ENCODE measurements around the gene PLA2R1.

Gene PLA2R1

DNA sequence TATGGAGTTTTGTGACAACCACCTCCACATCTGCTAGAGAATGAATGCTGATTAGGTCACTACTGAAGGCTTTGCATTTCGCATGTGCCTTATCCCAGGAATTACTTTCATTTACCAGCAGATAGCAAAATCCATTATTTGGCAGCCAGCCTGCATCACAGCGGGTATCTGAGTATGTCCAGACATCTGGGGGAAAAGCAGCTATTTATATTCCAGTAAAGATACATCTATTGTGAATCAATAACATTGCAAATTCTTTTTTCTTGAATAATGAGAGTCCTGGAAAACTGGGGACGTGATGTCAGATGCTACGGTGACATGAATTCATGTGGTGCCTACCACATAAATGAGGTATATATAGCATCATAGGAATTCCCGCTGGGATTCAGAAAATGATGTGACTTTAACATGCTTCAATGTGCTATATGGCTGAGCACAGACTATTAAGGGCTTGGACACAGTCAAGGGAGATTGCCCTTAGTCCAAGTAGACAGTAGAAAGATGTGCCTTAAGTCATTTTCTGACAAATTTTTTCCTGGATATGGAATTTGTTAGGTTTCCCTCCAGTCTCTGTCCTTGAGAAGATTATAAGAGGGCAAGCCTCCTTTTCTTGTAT is 180.2 kb downstream of the PLA2R1 start:
- H3K27ac ChIP-seq (ENCODE audit: low read length, poor library complexity, severe bottlenecking): no peak overlapping the region
- no peak overlapping the region for H4K8ac ChIP-seq (ENCODE audit: low read length)
- no peak overlapping the region for H3K14ac ChIP-seq (ENCODE audit: low read length in 2 of 2)
- H2AFZ ChIP-seq (ENCODE audit: low read depth, low read length): no peak overlapping the region
- H2BK15ac ChIP-seq (ENCODE audit: low read depth, poor library complexity, severe bottlenecking): no peak overlapping the region
- no peak overlapping the region for H4K91ac ChIP-seq (ENCODE audit: low read length)
- 97% methylated on average over 4 of the region's 5 CpGs for whole genome bisulfite sequencing
- H3K18ac ChIP-seq (ENCODE audit: low read depth in 1 of 2, low read length in 2 of 2): no peak overlapping the region
- no peak overlapping the region for H2AK5ac ChIP-seq (ENCODE audit: low read length, severe bottlenecking)
- H2BK12ac ChIP-seq (ENCODE audit: low read length in 2 of 2): no peak overlapping the region
- peaks cover 2% of the 10 kb centered on the region for H3K4me1 ChIP-seq (ENCODE audit: control insufficient read depth, insufficient read depth, low read depth, low read length)
- no peak overlapping the region for H3K4ac ChIP-seq (ENCODE audit: low read depth in 1 of 2, low read length in 2 of 2)
- H3K9ac ChIP-seq (ENCODE audit: low read length): no peak overlapping the region
- H3K79me1 ChIP-seq (replicated peaks; ENCODE audit: low read length, poor library complexity, severe bottlenecking): no peaks in the 10 kb centered on the region
- no peaks in the 10 kb centered on the region for H3K27me3 ChIP-seq (ENCODE audit: control insufficient read depth in 1 of 2, insufficient read depth in 1 of 2, low read length in 2 of 2)
- no peaks in the 10 kb centered on the region for H3K9me3 ChIP-seq (ENCODE audit: control insufficient read depth, low read length)
- H2BK5ac ChIP-seq (ENCODE audit: low read depth, low read length, poor library complexity, severe bottlenecking): no peak overlapping the region
- no peak overlapping the region for H3K4me2 ChIP-seq (ENCODE audit: low read length, poor library complexity, severe bottlenecking)
- H3K23ac ChIP-seq (ENCODE audit: low read length in 2 of 2): no peak overlapping the region
- H2BK120ac ChIP-seq (ENCODE audit: low read depth, low read length): no peak overlapping the region
- no peak for DNase-seq
- no peak overlapping the region for H3K4me3 ChIP-seq (ENCODE audit: insufficient read depth in 1 of 2, low read depth in 1 of 2, low read length in 2 of 2)
- no peaks in the 10 kb centered on the region for H3K36me3 ChIP-seq (ENCODE audit: control insufficient read depth in 1 of 2, insufficient read depth in 2 of 2, low read depth in 1 of 2, low read length in 2 of 2)
